ENCODE measurements around the gene PDLIM5. TPM values are rescaled to one million over a fixed set of nuclear protein-coding genes. Genes with fewer than 3 reads are reported as not detected.
"Not testable (repeated sequence)": the region's sequence is repeated elsewhere in the genome, so short reads cannot be mapped to it uniquely, and the experiment has no call there.

Gene PDLIM5
- total RNA-seq, 1 donor from 2014 or later: 71.0 TPM

DNA sequence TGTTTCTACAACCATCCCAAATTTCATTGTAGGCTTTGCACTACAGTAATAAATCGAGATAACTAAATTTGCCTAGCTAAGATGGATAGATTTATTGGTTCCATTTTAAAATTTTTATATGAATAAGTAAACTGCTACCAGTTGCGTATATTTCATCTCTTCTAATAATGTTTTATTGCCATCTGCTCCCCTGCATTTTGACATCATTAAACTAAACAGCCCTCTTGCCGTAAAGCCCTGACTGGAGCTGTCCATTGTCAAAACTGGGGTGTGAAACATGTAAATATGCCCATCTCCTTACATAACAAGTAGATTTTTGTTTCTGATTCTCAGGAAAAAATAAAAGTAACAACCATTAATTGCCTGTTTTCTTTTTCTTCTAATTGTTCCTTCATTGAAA, 175.2 kb downstream of the PDLIM5 start:
- Mint-ChIP-seq H3K27ac (ENCODE audit: unreplicated experiment) (no peak overlapping the region), H3K4me3 (no peak overlapping the region), H3K36me3 (ENCODE audit: low read depth) (no peaks in the 10 kb centered on the region), H3K27me3 (ENCODE audit: low read depth) (no peaks in the 10 kb centered on the region), H3K9me3 (no peaks in the 10 kb centered on the region), H3K4me1 (no peaks in the 10 kb centered on the region)
- no peak for DNase-seq (ENCODE audit: low read depth, low spot score)
- TF ChIP-seq, protein P1, sequence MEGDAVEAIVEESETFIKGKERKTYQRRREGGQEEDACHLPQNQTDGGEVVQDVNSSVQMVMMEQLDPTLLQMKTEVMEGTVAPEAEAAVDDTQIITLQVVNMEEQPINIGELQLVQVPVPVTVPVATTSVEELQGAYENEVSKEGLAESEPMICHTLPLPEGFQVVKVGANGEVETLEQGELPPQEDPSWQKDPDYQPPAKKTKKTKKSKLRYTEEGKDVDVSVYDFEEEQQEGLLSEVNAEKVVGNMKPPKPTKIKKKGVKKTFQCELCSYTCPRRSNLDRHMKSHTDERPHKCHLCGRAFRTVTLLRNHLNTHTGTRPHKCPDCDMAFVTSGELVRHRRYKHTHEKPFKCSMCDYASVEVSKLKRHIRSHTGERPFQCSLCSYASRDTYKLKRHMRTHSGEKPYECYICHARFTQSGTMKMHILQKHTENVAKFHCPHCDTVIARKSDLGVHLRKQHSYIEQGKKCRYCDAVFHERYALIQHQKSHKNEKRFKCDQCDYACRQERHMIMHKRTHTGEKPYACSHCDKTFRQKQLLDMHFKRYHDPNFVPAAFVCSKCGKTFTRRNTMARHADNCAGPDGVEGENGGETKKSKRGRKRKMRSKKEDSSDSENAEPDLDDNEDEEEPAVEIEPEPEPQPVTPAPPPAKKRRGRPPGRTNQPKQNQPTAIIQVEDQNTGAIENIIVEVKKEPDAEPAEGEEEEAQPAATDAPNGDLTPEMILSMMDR (conservative IDR thresholded peaks at IDR 0.05): no peak

DNA sequence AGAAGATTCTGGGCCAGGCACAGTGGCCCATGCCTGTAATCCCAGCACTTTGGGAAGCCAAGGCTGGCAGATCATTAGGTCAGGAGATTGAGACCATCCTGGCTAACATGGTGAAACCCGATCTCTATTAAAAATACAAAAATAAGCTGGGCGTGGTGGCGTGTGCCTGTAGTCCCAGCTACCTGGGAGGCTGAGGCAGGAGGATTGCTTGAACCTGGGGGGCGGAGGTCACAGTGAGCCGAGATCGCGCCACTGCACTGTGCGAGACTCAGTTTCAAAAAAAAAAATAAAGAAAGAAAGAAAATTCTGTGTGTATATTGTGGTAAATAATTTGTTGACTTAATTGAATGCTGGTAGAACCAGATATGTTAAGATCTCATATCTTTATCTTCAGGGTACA, 177.3 kb downstream of the PDLIM5 start:
- DNase-seq (ENCODE audit: low read depth, low spot score); H3K36me3 Mint-ChIP-seq (ENCODE audit: low read depth); H3K4me3 Mint-ChIP-seq; H3K27me3 Mint-ChIP-seq (ENCODE audit: low read depth); H3K27ac Mint-ChIP-seq (ENCODE audit: unreplicated experiment); H3K9me3 Mint-ChIP-seq: not testable (repeated sequence)
- peaks cover 12% of the 10 kb centered on the region for H3K4me1 Mint-ChIP-seq

DNA sequence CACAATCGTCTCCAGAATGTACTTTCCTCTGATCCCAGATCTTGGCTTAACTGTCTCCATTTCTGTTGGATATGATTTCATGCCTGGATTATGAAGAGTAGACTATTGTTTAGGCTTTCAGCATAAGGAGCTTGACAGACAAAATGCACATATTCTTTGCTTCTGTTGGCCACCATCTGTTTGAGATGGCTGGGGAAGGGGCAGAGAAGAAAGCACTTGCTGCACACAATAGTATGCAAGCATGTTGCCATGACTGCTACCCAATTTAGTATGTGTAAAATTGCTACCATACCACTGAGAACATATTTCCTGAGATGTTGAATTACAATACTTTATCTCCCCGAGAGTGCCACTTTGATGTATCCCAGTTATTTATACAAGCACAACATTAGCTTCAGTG, 178.1 kb downstream of the PDLIM5 start:
- Mint-ChIP-seq H3K4me1 (peaks cover 18% of the 10 kb centered on the region), H3K36me3 (ENCODE audit: low read depth) (no peaks in the 10 kb centered on the region), H3K9me3 (peaks cover 2% of the 10 kb centered on the region), H3K27me3 (ENCODE audit: low read depth) (no peaks in the 10 kb centered on the region), H3K27ac (ENCODE audit: unreplicated experiment) (no peak overlapping the region), H3K4me3 (no peak overlapping the region)
- TF ChIP-seq, protein P1 (conservative IDR thresholded peaks at IDR 0.05): no peak
- no peak for DNase-seq (ENCODE audit: low read depth, low spot score)

DNA sequence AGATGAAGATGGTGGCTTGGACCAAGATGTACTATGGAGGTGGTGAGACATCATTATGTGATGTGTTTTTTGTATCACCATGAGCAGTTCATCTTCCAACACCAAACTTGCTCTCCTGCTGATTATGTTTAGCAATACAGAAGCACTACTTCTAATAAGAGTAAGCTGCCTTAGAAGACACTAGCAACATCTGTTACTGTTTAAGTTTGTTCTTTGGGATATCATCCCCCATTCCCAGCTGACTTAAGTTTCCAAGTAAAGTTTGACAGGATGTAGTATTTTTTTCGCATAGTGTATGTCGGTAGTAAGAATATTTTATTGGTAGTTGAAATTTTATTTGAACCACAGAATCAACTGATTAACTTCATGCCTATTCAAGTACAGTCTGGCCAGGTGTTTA, 182.5 kb downstream of the PDLIM5 start:
- peaks cover 18% of the 10 kb centered on the region for H3K4me1 Mint-ChIP-seq
- H3K4me3 Mint-ChIP-seq: no peak overlapping the region
- DNase-seq (ENCODE audit: low read depth, low spot score): no peak
- no peaks in the 10 kb centered on the region for H3K27me3 Mint-ChIP-seq (ENCODE audit: low read depth)
- peaks cover 2% of the 10 kb centered on the region for H3K9me3 Mint-ChIP-seq
- no peak overlapping the region for H3K27ac Mint-ChIP-seq (ENCODE audit: unreplicated experiment)
- TF ChIP-seq, protein P1 (conservative IDR thresholded peaks at IDR 0.05): no peak
- peaks cover 5% of the 10 kb centered on the region for H3K36me3 Mint-ChIP-seq (ENCODE audit: low read depth)

DNA sequence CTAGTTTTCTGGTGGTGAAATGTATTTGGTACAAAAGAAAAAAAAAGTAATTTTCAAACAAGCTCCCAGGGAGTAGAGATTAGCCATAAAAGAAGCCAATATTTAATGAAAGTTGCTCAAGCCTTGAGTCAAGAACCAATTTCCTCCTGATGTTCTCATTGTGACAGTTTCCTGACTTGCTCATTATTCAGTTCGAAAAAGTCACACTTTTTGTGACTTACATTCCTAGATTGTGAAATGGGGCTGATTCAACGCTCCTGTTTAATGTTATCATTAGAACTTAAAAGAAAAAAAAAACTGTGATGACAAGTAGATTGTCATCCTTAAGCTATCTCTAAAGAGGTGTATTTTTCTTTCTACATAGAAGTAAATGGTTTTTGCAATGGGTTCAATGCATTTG, 183.4 kb downstream of the PDLIM5 start:
- peaks cover 6% of the 10 kb centered on the region for H3K36me3 Mint-ChIP-seq (ENCODE audit: low read depth)
- H3K27me3 Mint-ChIP-seq (ENCODE audit: low read depth): no peaks in the 10 kb centered on the region

DNA sequence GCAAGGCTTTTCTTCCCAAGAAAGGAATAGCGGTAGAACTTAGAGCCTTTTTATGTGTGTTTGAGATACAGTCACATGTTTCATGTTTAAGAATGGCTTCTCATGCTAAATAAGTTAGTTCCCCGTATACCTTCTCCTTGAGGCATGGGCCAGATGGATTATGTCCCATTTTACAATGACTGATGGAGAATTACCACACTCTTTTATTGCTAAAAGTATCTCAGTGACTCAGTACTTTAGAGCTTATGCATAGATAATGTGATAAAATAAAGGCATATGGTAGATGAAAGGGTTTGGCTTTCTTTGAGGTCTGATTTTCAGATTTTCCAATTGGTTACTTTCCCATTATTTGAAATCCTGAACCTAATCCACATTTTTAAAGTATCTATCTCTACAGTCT, 184.3 kb downstream of the PDLIM5 start:
- Mint-ChIP-seq H3K36me3 (ENCODE audit: low read depth) (peaks cover 9% of the 10 kb centered on the region), H3K27me3 (ENCODE audit: low read depth) (no peaks in the 10 kb centered on the region), H3K4me1 (peaks cover 18% of the 10 kb centered on the region), H3K4me3 (no peak overlapping the region), H3K9me3 (peaks cover 2% of the 10 kb centered on the region), H3K27ac (ENCODE audit: unreplicated experiment) (no peak overlapping the region)
- no peak for DNase-seq (ENCODE audit: low read depth, low spot score)
- TF ChIP-seq, protein P1 (conservative IDR thresholded peaks at IDR 0.05): no peak

More for the DNA sequence above, 183.4 kb downstream of the PDLIM5 start:
- DNase-seq (ENCODE audit: low read depth, low spot score): no peak
- Mint-ChIP-seq H3K27ac (ENCODE audit: unreplicated experiment) (no peak overlapping the region), H3K4me3 (no peak overlapping the region), H3K9me3 (peaks cover 2% of the 10 kb centered on the region), H3K4me1 (peaks cover 18% of the 10 kb centered on the region)
- TF ChIP-seq, protein P1 (conservative IDR thresholded peaks at IDR 0.05): no peak

All from neural crest cell (in vitro differentiated cells).